Measurements from ENCODE around the gene SHROOM4.

Gene SHROOM4

DNA sequence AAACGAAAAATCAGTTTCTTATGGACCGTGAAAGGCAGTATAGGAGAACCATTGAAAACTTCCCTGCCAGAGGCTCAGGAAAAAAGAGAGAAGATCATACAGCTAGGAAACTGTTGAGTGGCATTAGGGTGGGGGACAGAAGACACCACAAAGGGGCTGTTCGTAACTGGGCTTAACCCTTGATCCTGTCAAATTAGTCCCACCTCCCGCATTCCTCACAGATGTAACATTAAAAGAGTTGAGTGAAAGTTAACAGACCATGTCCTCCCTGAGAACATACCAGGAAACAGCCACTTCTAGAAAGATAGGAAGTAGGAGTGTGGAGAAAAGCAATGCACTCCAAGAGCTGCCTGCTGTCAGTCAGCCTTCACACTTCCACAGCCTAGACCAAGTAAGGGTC lies 8.7 kb downstream of the SHROOM4 start:
- no peak for TF ChIP-seq ZFX (IDR thresholded peaks at IDR 0.05)
- TF ChIP-seq, protein P1, sequence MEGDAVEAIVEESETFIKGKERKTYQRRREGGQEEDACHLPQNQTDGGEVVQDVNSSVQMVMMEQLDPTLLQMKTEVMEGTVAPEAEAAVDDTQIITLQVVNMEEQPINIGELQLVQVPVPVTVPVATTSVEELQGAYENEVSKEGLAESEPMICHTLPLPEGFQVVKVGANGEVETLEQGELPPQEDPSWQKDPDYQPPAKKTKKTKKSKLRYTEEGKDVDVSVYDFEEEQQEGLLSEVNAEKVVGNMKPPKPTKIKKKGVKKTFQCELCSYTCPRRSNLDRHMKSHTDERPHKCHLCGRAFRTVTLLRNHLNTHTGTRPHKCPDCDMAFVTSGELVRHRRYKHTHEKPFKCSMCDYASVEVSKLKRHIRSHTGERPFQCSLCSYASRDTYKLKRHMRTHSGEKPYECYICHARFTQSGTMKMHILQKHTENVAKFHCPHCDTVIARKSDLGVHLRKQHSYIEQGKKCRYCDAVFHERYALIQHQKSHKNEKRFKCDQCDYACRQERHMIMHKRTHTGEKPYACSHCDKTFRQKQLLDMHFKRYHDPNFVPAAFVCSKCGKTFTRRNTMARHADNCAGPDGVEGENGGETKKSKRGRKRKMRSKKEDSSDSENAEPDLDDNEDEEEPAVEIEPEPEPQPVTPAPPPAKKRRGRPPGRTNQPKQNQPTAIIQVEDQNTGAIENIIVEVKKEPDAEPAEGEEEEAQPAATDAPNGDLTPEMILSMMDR (conservative IDR thresholded peaks at IDR 0.05), result no peak
- no peak overlapping the region for H3K27ac ChIP-seq

DNA sequence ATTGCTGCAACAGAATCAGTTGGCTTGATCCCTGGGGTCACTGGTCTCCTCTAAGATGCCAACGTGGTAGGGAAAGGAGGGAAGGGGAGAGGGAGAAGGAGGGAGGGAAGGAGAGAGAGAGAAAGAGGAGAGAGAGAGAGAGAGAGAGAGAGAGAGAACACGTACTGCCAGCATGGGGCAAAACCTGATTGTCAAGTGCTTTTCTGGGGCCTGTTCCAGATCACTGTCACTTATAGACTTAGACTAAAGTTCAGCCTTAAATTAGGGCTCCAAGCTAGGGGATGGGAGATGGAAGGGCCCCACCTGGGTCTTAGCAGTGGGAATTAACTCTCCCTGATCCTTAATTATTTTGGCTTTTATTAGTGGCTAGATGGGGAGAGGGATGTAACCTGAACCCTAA lies 12.9 kb downstream of the SHROOM4 start:
- TF ChIP-seq, protein P1 (conservative IDR thresholded peaks at IDR 0.05), result no peak
- no peak for TF ChIP-seq ZFX (IDR thresholded peaks at IDR 0.05)
- no peak overlapping the region for H3K27ac ChIP-seq

DNA sequence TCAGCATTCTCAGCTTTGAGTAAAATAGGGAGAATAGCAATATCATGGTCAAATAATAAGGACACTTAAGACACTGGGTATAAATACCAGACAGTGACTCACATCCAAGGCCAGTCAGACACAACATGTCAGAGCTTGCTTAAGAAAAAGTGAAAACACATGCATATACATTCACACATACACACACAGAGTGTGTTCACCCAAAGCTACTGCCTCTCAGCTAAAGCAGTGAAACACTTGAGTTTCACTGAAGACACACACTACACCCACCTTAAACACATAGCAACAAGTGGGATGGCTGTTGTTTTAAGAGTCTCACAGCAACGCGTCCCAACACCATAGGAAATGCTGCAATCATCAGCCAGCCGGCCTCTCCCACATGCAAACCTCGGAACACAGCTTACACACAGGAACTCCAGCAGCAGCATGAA lies 14.4 kb downstream of the SHROOM4 start:
- no peak overlapping the region for H3K27ac ChIP-seq
- no peak for TF ChIP-seq ZFX (IDR thresholded peaks at IDR 0.05)
- TF ChIP-seq, protein P1 (conservative IDR thresholded peaks at IDR 0.05), result no peak

DNA sequence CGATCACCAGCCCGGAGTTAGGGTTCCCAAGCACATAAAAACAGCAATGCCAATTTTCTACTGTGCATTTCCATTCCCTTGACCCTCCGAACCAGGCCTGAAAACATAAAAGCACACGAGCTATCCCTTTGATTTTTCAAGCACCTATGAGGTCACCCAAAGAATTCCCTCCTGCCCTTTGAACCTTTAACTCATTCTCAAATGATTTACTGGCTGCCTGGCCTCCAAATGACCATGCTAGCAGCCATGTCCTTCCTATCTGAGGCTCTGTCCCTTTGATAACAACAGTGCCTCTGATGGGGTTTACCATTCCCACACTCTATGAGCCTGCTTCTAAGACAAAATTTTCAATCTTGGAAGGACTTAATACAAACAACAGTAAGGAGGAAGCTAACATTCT lies 15.2 kb downstream of the SHROOM4 start:
- no peak for TF ChIP-seq ZFX (IDR thresholded peaks at IDR 0.05)
- TF ChIP-seq, protein P1 (conservative IDR thresholded peaks at IDR 0.05), result no peak

DNA sequence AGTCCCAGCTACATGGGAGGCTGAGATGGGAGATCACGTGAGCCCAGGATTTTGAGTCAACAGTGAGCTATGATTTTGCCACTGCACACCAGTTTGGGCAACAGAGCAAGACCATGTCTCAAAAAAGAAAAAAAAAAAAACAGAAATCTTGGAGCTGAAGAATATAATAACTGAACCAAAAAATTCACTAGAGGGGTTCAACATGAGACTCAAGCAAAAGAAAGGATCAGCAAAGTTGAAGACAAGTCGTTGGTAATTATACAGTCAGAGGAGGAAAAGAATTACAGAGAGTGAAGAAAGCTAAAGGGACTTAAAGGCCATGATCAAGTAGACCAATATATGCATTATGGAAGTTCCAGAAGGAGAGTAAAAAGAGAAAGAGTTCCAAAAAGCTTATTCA lies 26.9 kb downstream of the SHROOM4 start:
- no peak for TF ChIP-seq ZFX (IDR thresholded peaks at IDR 0.05)
- TF ChIP-seq, protein P1 (conservative IDR thresholded peaks at IDR 0.05), result no peak

More for the DNA sequence above, 15.2 kb downstream of the SHROOM4 start:
- H3K27ac ChIP-seq, result no peak overlapping the region

DNA sequence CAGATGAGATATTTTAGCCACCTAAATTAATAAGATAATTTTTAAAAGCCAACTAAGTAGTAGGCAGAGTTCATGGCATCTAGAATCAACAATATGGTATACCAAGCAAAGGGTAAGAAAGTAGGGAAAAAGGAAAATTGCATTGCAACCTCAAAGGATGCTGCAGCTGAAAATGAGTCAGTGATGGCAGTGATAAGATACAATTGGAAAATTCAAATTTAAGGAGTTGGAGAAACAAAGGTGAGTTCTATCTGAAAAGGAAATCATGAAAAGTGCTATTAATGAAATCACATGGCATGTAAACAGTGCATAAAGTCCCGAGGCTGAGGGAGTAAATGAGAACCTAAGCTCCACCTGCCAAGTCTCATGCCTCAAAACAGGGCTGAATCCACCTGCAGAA lies 33.9 kb downstream of the SHROOM4 start:
- TF ChIP-seq, protein P1 (conservative IDR thresholded peaks at IDR 0.05), result no peak
- TF ChIP-seq ZFX (IDR thresholded peaks at IDR 0.05), result no peak
- no peak overlapping the region for H3K27ac ChIP-seq

More for the DNA sequence above, 26.9 kb downstream of the SHROOM4 start:
- H3K27ac ChIP-seq, result no peak overlapping the region

DNA sequence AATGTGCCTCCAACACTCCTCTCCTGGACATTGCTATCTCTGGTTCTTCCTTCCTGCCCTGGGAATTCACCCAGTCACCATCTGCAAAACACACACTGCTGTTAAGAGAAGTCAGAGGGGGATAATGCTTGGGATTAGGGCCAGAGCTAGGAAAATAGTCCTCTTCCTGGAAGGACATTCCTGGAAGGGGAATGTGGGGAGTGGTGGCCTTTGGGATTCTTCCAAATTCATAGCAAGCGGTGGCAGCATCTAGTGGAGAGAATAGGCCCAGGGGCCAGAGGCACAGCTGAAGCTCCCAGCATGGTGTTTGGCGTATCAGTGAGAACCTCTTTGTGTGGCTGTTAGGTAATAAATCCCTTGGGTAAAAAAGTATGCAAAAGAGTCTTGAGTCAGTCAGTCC lies 34.3 kb downstream of the SHROOM4 start:
- TF ChIP-seq, protein P1 (conservative IDR thresholded peaks at IDR 0.05), result no peak
- no peak for TF ChIP-seq ZFX (IDR thresholded peaks at IDR 0.05)
- H3K27ac ChIP-seq, result no peak overlapping the region
